ENCODE results near the gene ACVR2A.

Gene ACVR2A

DNA sequence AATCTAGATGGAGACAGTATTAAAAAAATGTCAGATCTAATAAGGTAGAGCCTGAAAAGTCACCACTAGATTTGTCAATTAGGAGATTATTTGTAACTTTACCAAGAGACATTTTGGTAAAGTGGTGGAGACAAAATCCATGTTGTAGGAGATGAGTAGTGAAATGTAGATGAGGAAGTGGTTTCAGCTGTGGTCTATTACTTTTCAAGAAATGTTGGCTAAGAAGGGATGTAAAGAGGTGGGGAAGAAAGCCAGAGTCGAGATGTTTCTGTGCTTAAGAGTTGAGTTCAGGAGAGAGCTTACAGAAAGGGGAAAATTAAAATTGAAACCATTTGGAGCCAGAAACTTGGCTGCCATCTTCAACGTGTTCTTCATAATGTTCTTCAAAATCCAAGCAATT is 22.2 kb downstream of the ACVR2A start:
- TF ChIP-seq, protein P1, sequence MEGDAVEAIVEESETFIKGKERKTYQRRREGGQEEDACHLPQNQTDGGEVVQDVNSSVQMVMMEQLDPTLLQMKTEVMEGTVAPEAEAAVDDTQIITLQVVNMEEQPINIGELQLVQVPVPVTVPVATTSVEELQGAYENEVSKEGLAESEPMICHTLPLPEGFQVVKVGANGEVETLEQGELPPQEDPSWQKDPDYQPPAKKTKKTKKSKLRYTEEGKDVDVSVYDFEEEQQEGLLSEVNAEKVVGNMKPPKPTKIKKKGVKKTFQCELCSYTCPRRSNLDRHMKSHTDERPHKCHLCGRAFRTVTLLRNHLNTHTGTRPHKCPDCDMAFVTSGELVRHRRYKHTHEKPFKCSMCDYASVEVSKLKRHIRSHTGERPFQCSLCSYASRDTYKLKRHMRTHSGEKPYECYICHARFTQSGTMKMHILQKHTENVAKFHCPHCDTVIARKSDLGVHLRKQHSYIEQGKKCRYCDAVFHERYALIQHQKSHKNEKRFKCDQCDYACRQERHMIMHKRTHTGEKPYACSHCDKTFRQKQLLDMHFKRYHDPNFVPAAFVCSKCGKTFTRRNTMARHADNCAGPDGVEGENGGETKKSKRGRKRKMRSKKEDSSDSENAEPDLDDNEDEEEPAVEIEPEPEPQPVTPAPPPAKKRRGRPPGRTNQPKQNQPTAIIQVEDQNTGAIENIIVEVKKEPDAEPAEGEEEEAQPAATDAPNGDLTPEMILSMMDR (IDR thresholded peaks at IDR 0.05; ENCODE audit: insufficient read depth, low read depth, low read length, missing control alignments): no peak

DNA sequence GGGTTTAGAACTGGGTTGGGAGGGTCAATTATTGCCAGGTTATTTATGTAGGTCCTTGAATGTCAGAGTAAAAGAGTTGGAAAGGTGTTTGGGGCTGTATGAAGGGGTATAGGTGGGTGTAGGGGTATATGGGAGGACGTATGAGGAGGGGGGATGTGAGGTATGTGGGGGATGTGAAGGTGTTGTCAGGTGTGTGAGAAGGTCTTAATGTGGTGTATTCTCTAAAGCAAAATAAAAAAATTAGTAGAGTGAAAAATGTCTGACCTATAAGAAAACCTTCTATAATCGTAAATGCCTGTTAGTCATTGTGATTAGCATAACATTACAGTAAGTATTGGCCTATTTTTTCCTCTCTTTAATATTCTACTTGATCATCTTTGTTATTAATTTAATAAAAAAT is 25.1 kb downstream of the ACVR2A start:
- DNase-seq (ENCODE audit: low read depth): no peak
- H3K4me3 ChIP-seq (ENCODE audit: low read length): no peak overlapping the region
- TF ChIP-seq, protein P1 (IDR thresholded peaks at IDR 0.05; ENCODE audit: insufficient read depth, low read depth, low read length, missing control alignments): no peak

More for the DNA sequence above, 22.2 kb downstream of the ACVR2A start:
- no peak for DNase-seq (ENCODE audit: low read depth)
- no peak overlapping the region for H3K4me3 ChIP-seq (ENCODE audit: low read length)

DNA sequence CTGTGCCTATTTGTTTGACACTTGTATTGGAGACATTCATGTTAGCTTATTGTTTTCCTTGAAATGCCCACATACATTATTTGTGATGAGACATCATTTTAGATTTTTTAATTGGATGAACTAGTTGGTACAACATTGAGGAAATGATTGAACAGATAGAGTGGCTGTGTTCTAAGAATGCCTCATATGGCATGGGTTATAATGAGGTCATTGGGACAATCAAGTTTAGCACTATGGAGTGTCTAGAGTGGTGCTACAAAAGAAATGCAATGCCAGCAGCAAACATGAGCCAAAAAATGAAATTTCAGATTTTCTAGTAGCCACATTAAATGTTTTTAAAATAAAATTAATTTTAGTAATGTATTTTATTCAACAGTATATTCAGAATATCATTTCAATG is 28.1 kb downstream of the ACVR2A start:
- no peak overlapping the region for H3K4me3 ChIP-seq (ENCODE audit: low read length)
- DNase-seq (ENCODE audit: low read depth): no peak
- TF ChIP-seq, protein P1 (IDR thresholded peaks at IDR 0.05; ENCODE audit: insufficient read depth, low read depth, low read length, missing control alignments): no peak

DNA sequence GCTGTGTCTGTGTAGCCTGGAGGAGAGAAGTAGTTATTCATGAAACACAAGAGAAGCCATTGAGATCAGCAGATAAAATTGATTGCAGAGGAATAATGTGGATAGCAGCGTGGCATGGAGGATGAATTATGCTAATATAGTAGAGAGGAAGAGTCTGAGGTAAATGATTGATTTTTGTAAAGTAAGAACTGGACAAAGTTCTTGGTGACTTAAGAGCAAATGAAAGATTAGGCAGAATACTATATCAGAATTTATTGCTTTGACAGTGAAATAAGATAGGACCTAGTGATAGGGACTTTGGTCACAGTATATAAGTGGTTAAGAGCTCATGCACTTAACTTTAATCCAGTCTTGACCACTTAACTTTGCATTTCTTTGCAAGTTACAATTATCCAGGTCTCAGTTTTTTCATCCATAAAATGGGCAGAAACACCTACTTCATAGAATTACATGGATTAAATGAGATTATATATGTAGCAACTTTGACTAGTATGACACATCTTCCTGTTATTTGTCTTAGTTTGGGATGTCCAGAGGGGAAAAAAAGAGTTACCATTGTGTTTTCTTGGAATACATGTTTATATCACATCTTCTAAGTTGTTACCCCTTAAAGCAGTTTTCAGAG is 29.1 kb downstream of the ACVR2A start:
- TF ChIP-seq, protein P1 (IDR thresholded peaks at IDR 0.05; ENCODE audit: insufficient read depth, low read depth, low read length, missing control alignments): no peak

DNA sequence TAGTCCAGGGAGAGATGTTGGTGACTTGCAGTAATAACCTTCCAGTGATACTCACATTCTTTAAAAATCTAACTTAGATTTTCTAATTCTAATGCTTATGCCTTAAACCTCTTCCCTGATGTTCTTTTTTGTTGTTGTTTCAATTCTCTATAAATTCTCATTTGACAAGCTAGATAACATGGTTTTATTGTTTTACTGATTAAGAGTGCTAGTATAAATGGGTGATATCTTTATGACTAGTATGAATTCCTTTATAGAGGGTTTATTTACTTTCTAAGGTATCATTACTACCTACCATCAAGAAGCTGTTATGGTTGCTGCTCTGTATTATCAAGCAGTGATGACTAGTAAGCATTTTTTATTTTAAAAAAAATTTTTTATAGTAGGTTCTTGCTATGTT is 35.0 kb downstream of the ACVR2A start:
- no peak overlapping the region for H3K4me3 ChIP-seq (ENCODE audit: low read length)
- TF ChIP-seq, protein P1 (IDR thresholded peaks at IDR 0.05; ENCODE audit: insufficient read depth, low read depth, low read length, missing control alignments): no peak
- DNase-seq (ENCODE audit: low read depth): no peak

More for the DNA sequence above, 29.1 kb downstream of the ACVR2A start:
- no peak overlapping the region for H3K4me3 ChIP-seq (ENCODE audit: low read length)
- DNase-seq (ENCODE audit: low read depth): no peak

DNA sequence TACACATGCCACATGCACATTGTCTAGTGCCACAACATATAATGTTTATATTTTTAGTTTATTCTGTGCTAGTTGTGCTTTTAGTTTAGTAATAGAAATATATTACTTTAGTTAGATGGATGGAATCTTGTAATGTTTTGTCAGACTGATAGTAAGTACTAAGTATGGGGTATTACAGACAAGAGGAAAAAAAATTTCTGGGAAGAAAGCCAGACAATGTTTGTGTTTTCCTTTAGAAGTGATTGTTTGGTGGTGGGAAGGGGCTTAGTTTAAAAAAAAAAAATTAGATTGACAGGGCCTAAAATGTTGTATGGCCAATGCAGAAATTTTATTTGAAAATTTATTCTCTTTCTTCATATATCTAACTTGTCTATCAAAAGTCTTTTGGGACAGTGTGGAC is 37.8 kb downstream of the ACVR2A start:
- TF ChIP-seq, protein P1 (IDR thresholded peaks at IDR 0.05; ENCODE audit: insufficient read depth, low read depth, low read length, missing control alignments): no peak
- H3K4me3 ChIP-seq (ENCODE audit: low read length): no peak overlapping the region
- no peak for DNase-seq (ENCODE audit: low read depth)

DNA sequence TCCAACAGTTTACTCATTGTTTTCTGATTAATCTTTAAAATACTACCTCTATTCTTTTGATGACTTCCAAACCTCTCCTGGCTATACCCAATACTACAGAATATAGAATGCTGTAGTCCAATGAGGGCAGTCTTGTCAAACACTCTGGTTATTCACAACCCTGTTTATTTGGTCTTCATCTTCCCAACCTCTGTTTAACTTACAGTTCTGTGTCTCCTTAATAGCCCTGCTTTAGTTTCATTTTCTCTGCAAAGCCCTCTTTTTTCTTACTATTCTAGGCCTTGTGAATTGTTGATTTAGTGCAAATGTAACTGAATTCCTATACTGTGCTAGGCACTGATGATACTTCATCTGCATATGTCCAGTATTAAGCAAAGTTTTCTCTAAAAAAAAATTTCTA is 40.0 kb downstream of the ACVR2A start:
- no peak for DNase-seq (ENCODE audit: low read depth)
- TF ChIP-seq, protein P1 (IDR thresholded peaks at IDR 0.05; ENCODE audit: insufficient read depth, low read depth, low read length, missing control alignments): no peak
- H3K4me3 ChIP-seq (ENCODE audit: low read length): no peak overlapping the region

Measured in epithelial cell of esophagus (primary cell).